Endothelial cell of umbilical vein (primary cell): ENCODE results near the gene CDC20B. TPM values are rescaled to one million over a fixed set of nuclear protein-coding genes. Genes with fewer than 3 reads are reported as not detected.

Experiments used
- BruUV-seq: library from RNA; stranded (reverse); fragments of 400-500 nt; replicated peaks from 2 replicates; lab custom pipeline; 2021; lab: Mats Ljungman, UMichigan
- CTCF ChIA-PET: fragments of 300-600, 350-600 bp; sonication (Branson Sonifier 250); formaldehyde crosslinking; loops from one replicate; lab custom pipeline; 2021; ENCODE audit warnings: antibody characterized with exemption, inconsistent platforms; lab: Charles Lee
- POLR2A ChIA-PET: fragments of 300-600, 350-600 bp; sonication (Branson Sonifier 250); formaldehyde crosslinking; loops from one replicate; lab custom pipeline; 2021; ENCODE audit warnings: antibody characterized with exemption, inconsistent platforms; lab: Charles Lee
- DNase-seq: peaks from one replicate; pipeline ENCODE4 v3.0.0-alpha.2; 2011; ENCODE audit warnings: low read depth, low spot score
- FAIRE-seq: peaks from 2 replicates; lab custom pipeline; 2011; peaks lifted over from hg19 to GRCh38; lab: Jason Lieb, UNC
- H2AFZ ChIP-seq: 2 replicates; pipeline ENCODE4 v1.6.0; 2012; ENCODE audit warnings: low read depth, low read length, control low read depth, inconsistent platforms
- H3K27ac ChIP-seq: 2 replicates; pipeline ENCODE4 v1.5.1; 2011; ENCODE audit warnings: low read depth, mild to moderate bottlenecking, control low read depth, low read length, moderate library complexity; ENCODE audit not compliant: insufficient read depth
- H3K27me3 ChIP-seq, 2 experiments: 2 replicates each; pipeline versions ENCODE4 v1.6.0 to v1.6.1; 2011; ENCODE audit warnings: low read length in 2 of 2, mixed read lengths in 1 of 2; ENCODE audit not compliant: control insufficient read depth in 2 of 2, insufficient read depth in 2 of 2
- H3K36me3 ChIP-seq, 2 experiments: 2 replicates in 1 of 2; 3 replicates in 1 of 2; pipeline ENCODE4 v1.5.1; 2011; ENCODE audit warnings: low read length in 2 of 2, mild to moderate bottlenecking in 1 of 2, moderate library complexity in 1 of 2; ENCODE audit not compliant: control insufficient read depth in 2 of 2, insufficient read depth in 2 of 2; ENCODE audit errors: extremely low read depth in 1 of 2
- H3K4me1 ChIP-seq: 3 replicates; pipeline ENCODE4 v1.5.1; 2011; ENCODE audit warnings: mild to moderate bottlenecking, low read length; ENCODE audit not compliant: control insufficient read depth, insufficient read depth; ENCODE audit errors: extremely low read depth
- H3K4me2 ChIP-seq: 2 replicates; pipeline ENCODE4 v1.6.1; 2011; ENCODE audit warnings: low read length, control low read depth, mixed read lengths; ENCODE audit not compliant: insufficient read depth
- H3K4me3 ChIP-seq, 3 experiments: fragments of 200-600 bp in 1 of 3; sonication (generic), shearing (Covaris generic) in 1 of 3; replicated peaks in 1 of 3; 2 replicates each; pipeline ENCODE4 v1.5.1; 2011 to 2016; ENCODE audit warnings: control low read depth in 3 of 3, low read length in 3 of 3, mild to moderate bottlenecking in 2 of 3, inconsistent platforms in 1 of 3, low read depth in 1 of 3, moderate library complexity in 1 of 3; ENCODE audit not compliant: insufficient read depth in 1 of 3
- H3K79me2 ChIP-seq: 2 replicates; pipeline ENCODE4 v1.6.0; 2012; ENCODE audit warnings: low read length, inconsistent platforms; ENCODE audit not compliant: control insufficient read depth, insufficient read depth
- H3K9ac ChIP-seq: replicated peaks from 2 replicates; pipeline ENCODE3; 2011; ENCODE audit warnings: low read length, control low read depth; ENCODE audit not compliant: insufficient read depth; ENCODE audit errors: extremely low read depth
- H3K9me1 ChIP-seq: replicated peaks from 3 replicates; pipeline ENCODE4 v1.6.0; 2011; ENCODE audit warnings: mild to moderate bottlenecking, low read length; ENCODE audit not compliant: control insufficient read depth, insufficient read depth; ENCODE audit errors: extremely low read depth
- H3K9me3 ChIP-seq: replicated peaks from 2 replicates; pipeline ENCODE4 v1.5.1; 2012; ENCODE audit warnings: low read length, inconsistent platforms; ENCODE audit not compliant: control insufficient read depth, insufficient read depth
- H4K20me1 ChIP-seq: replicated peaks from 2 replicates; pipeline ENCODE3; 2011; ENCODE audit warnings: mild to moderate bottlenecking, low read length; ENCODE audit not compliant: control insufficient read depth, insufficient read depth; ENCODE audit errors: extremely low read depth
- CTCF ChIP-seq, 2 donors: IDR thresholded peaks; 1 replicate in 1 of 2; 2 replicates in 1 of 2; pipeline ENCODE4 v1.5.1; 2011; ENCODE audit warnings: low read length in 2 of 2, mild to moderate bottlenecking in 2 of 2, moderate library complexity in 2 of 2, control low read depth in 1 of 2, inconsistent platforms in 1 of 2, low read depth in 1 of 2; ENCODE audit not compliant: insufficient read depth in 1 of 2; ENCODE audit errors: extremely low read depth in 1 of 2
- EZH2 ChIP-seq: IDR thresholded peaks from 2 replicates; pipeline ENCODE4 v1.6.1; 2012; ENCODE audit warnings: borderline replicate concordance, low read depth, mild to moderate bottlenecking, moderate library complexity, low read length, inconsistent platforms; ENCODE audit not compliant: severe bottlenecking
- FOS ChIP-seq: IDR thresholded peaks from 2 replicates; pipeline ENCODE4 v1.6.1; 2011; ENCODE audit warnings: mild to moderate bottlenecking, low read length, moderate library complexity, borderline replicate concordance; ENCODE audit not compliant: insufficient read depth
- GATA2 ChIP-seq: IDR thresholded peaks from 2 replicates; pipeline ENCODE4 v1.7.0; 2011; ENCODE audit warnings: low read depth, mild to moderate bottlenecking, moderate library complexity, mixed read lengths, low read length; ENCODE audit not compliant: insufficient read length, insufficient read depth
- JUN ChIP-seq: IDR thresholded peaks from 2 replicates; pipeline ENCODE4 v1.6.1; 2011; ENCODE audit warnings: borderline replicate concordance, low read depth; ENCODE audit not compliant: insufficient read length, insufficient read depth
- MAX ChIP-seq: IDR thresholded peaks from 2 replicates; pipeline ENCODE4 v1.6.1; 2011; ENCODE audit not compliant: insufficient read depth, insufficient read length
- MYC ChIP-seq: IDR thresholded peaks from one replicate; pipeline ENCODE4 v1.6.1; 2011; ENCODE audit warnings: mild to moderate bottlenecking, low read depth, low read length
- POLR2A ChIP-seq: IDR thresholded peaks from 2 replicates; pipeline ENCODE4 v1.6.1; 2012; ENCODE audit warnings: low read depth, mild to moderate bottlenecking, control low read depth, low read length
- POLR2AphosphoS5 ChIP-seq: IDR thresholded peaks from 2 replicates; pipeline ENCODE4 v1.6.1; 2012; ENCODE audit warnings: low read depth, mild to moderate bottlenecking, control low read depth, low read length, moderate library complexity; ENCODE audit not compliant: insufficient read depth
- dilution Hi-C: fragments of 300-500 bp; cut with MboI; formaldehyde crosslinking; loops from one replicate; pipeline ENCODE4 v1.15.0; 2019; ENCODE audit warnings: low sequenced_read_pairs; ENCODE audit not compliant: extremely low pct_ligation_motif_present
- intact Hi-C: fragments of 100-400 bp; cut with micrococcal nuclease; formaldehyde crosslinking; loops from one replicate; pipeline ENCODE4 v1.10.0; 2022
- polyA plus RNA-seq, 4 experiments: library from polyadenylated mRNA; depleted of rRNA in 3 of 4; stranded (reverse) in 3 of 4; unstranded in 1 of 4; fragments of >200 nt; gene quantifications; 2 replicates each; pipeline versions ENCODE4 v1.2.1 to v1.2.3, GENCODE V29; 2011 to 2012; ENCODE audit warnings: missing spikeins in 1 of 4
- total RNA-seq: library from RNA; stranded (reverse); gene quantifications from 2 replicates; pipeline ENCODE4 v1.2.3, GENCODE V29; 2021

Gene CDC20B
- total and polyA plus RNA-seq, 2 donors (not counting 3 experiments of a cell fraction or from before 2014, with no cell fraction given), result 0.22 TPM

- ChIA-PET POLR2A (no interaction called here), CTCF (interaction anchor here (1.1 to 1.2 kb wide), 2 partner anchors 12 to 161 kb away, joined by 3 read pairs; no protein-coding TSS in a partner anchor)
- intact Hi-C loops (no loop called here), dilution Hi-C loops (no loop called here)
- FAIRE-seq (no peak), DNase-seq (no peak)
- no peak overlapping the region for H3K4me2 ChIP-seq
- no peaks in the 10 kb centered on the region for H3K79me2 ChIP-seq
- TF ChIP-seq POLR2AphosphoS5, result no peak
- no peak for TF ChIP-seq POLR2A
- no peak for TF ChIP-seq CTCF (IDR thresholded peaks at IDR 0.05; ENCODE audit: extremely low read depth in 1 of 2, insufficient read depth in 1 of 2, low read depth in 1 of 2, low read length in 2 of 2)
- TF ChIP-seq JUN, result no peak
- no peak for TF ChIP-seq EZH2
- TF ChIP-seq GATA2, result no peak
- no peak for TF ChIP-seq MYC
- no peak for TF ChIP-seq MAX
- no peak for TF ChIP-seq FOS
- H3K9ac ChIP-seq, result no peak overlapping the region
- no peaks in the 10 kb centered on the region for H3K36me3 ChIP-seq
- no TSS peak for BruUV-seq
- H4K20me1 ChIP-seq, result no peaks in the 10 kb centered on the region
- H3K27ac ChIP-seq, result no peak overlapping the region
- H3K9me1 ChIP-seq, result no peaks in the 10 kb centered on the region
- no peak overlapping the region for H2AFZ ChIP-seq
- no peaks in the 10 kb centered on the region for H3K4me1 ChIP-seq
- H3K9me3 ChIP-seq, result no peaks in the 10 kb centered on the region
- no peaks in the 10 kb centered on the region for H3K27me3 ChIP-seq
- H3K4me3 ChIP-seq, result no peak overlapping the region
Measured at GRCh38 chr5:55104946-55105701, 67.9 kb downstream of the CDC20B start.
